ENCODE data around the gene KLHL30. TPM values are rescaled to one million over a fixed set of nuclear protein-coding genes. Genes with fewer than 3 reads are reported as not detected.

Gene KLHL30
- total and polyA plus RNA-seq, 3 donors from 2014 or later = 0.16 to 0.37 (median 0.29) TPM

DNA sequence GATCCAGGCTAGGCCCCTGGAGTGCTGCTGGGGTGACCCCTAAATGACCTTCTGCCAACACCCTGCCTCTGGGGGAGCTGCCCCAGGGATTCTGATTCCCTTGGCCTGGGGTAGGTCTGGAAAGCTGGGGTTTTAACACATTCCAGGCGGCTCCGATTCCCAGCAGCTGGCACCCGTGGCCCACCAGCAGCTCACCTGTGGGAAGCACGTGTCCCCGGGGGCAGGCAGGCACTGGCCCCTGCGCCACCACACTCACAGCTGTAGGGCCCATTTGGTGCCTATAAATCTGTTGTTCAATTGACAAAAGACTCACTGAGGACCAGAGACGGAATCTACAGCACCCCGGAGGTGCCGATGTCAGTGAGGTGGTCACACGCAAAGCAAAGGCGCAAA lies 4.1 kb upstream of the KLHL30 start:
- Histone ChIP-seq H3K27me3 (no peaks in the 10 kb centered on the region), H3K4me1 (no peaks in the 10 kb centered on the region), H3K36me3 (ENCODE audit: low read depth, missing control alignments) (no peaks in the 10 kb centered on the region), H3K4me3 (no peak overlapping the region), H3K9me3 (no peaks in the 10 kb centered on the region), H3K27ac (no peak overlapping the region)
- 88 to 96% methylated on average over 5 to 11 of the region's 11 CpGs for WGBS, 2 donors
- TF ChIP-seq POLR2A (IDR thresholded peaks at IDR 0.05) (no peak), CTCF (IDR thresholded peaks at IDR 0.05) (no peak)
- no peak for DNase-seq
- intact Hi-C loops (cut with DNase I; ENCODE audit: low total_unique reads) = no loop called here

DNA sequence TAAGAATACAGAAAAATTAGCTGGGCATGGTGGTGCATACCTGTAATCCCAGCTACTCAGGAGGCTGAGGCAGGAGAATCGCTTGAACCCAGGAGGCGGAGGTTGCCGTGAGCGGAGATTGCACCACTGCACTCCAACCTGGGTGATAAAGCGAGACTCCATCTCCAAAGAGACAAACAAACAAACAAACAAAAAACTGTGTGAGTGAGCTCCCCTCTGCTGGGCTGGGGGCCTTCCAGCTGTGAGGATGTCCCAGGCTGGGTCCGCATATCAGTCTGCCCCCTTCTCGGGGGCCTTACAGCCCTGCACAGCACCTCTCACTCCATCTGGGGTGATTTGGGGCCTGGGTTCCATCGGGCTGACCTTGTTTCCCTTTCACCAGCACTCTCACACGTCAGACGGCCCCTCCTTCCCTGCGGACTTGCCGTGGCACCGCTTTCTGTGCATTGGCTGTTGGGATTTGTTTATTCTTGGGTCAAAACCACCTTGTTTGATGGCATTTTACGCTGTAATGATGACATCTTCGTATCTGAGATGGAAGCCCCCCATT lies 2.8 kb upstream of the KLHL30 start:
- WGBS, 2 donors = 84 to 88% methylated on average over 15 of the region's 15 CpGs
- Histone ChIP-seq H3K4me1 (no peaks in the 10 kb centered on the region), H3K27ac (no peak overlapping the region), H3K9me3 (no peaks in the 10 kb centered on the region), H3K4me3 (no peak overlapping the region), H3K36me3 (ENCODE audit: low read depth, missing control alignments) (no peaks in the 10 kb centered on the region), H3K27me3 (no peaks in the 10 kb centered on the region)
- no peak for DNase-seq
- intact Hi-C loops (cut with DNase I; ENCODE audit: low total_unique reads) = no loop called here
- no peak for TF ChIP-seq CTCF (IDR thresholded peaks at IDR 0.05)
- TF ChIP-seq POLR2A (IDR thresholded peaks at IDR 0.05) = no peak

- intact Hi-C loops (cut with DNase I; ENCODE audit: low total_unique reads) = no loop called here
- WGBS, 2 donors = 67 to 75% methylated on average over 14 of the region's 14 CpGs
- no peaks in the 10 kb centered on the region for H3K36me3 ChIP-seq (ENCODE audit: low read depth, missing control alignments)
- no peaks in the 10 kb centered on the region for H3K4me1 ChIP-seq
- H3K27ac ChIP-seq = no peak overlapping the region
- H3K9me3 ChIP-seq = no peaks in the 10 kb centered on the region
- TF ChIP-seq POLR2A (IDR thresholded peaks at IDR 0.05) (no peak), CTCF (IDR thresholded peaks at IDR 0.05) (no peak)
- DNase-seq = no peak
- H3K4me3 ChIP-seq = no peak overlapping the region
- no peaks in the 10 kb centered on the region for H3K27me3 ChIP-seq
Measured at GRCh38 chr2:238136820-238137537, 1.5 kb upstream of the KLHL30 start.

DNA sequence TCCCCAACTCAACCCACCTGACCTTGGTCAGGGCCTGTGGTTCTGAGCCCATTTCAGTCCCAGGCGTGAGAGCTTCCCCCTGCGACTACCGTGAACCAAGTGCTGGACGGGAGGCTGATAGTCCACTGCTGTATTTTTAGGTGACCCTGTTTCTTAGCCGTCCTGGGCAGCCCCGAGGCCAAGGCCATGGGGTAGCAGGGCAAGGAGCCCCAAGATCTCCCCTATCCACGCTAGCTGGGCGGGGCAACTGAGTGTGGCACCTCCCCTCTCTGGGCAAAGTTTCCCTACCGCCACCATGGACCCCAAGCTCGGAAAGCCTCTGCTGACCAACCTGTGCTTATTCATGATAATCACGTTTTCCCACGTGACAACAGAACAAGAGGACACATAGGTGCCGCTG lies 583 bp upstream of the KLHL30 start:
- no peaks in the 10 kb centered on the region for H3K36me3 ChIP-seq (ENCODE audit: low read depth, missing control alignments)
- no peak for DNase-seq
- H3K9me3 ChIP-seq = no peaks in the 10 kb centered on the region
- H3K4me3 ChIP-seq = no peak overlapping the region
- H3K27me3 ChIP-seq = no peaks in the 10 kb centered on the region
- H3K4me1 ChIP-seq = no peaks in the 10 kb centered on the region
- intact Hi-C loops (cut with DNase I; ENCODE audit: low total_unique reads) = no loop called here
- H3K27ac ChIP-seq = no peak overlapping the region
- WGBS, 2 donors = 92 to 95% methylated on average over 4 to 13 of the region's 13 CpGs
- TF ChIP-seq CTCF (IDR thresholded peaks at IDR 0.05) = no peak
- no peak for TF ChIP-seq POLR2A (IDR thresholded peaks at IDR 0.05)
